Measurements from ENCODE around the gene BCAP31.
A peak's percentile ranks its signal among the peaks of the same experiment; 100 is the strongest.
"Not testable (repeated sequence)": the region's sequence is repeated elsewhere in the genome, so short reads cannot be mapped to it uniquely, and the experiment has no call there.

The BCAP31 gene

GRCh38 chrX:153692611-153693156 is 31.5 kb downstream of the BCAP31 start:
- Histone ChIP-seq H3K36me3 (ENCODE audit: insufficient read depth, insufficient read length, low read length) (peaks cover 18% of the 10 kb centered on the region), H3K9ac (ENCODE audit: insufficient read length, low read depth) (no peak overlapping the region), H3K27me3 (ENCODE audit: insufficient read depth, insufficient read length) (no peaks in the 10 kb centered on the region), H3K4me3 (ENCODE audit: insufficient read length, low read depth) (no peak overlapping the region), H3K4me1 (ENCODE audit: insufficient read depth, insufficient read length) (peaks cover 3% of the 10 kb centered on the region), H3K9me3 (ENCODE audit: insufficient read depth, low read length) (no peaks in the 10 kb centered on the region)
- no peak for TF ChIP-seq YY1 (IDR thresholded peaks at IDR 0.05; ENCODE audit: insufficient read depth, insufficient read length)
- no peak for TF ChIP-seq ZNF274 (IDR thresholded peaks at IDR 0.05; ENCODE audit: low read depth, low read length)
- no peak for TF ChIP-seq SUZ12 (IDR thresholded peaks at IDR 0.05; ENCODE audit: extremely low read depth, insufficient read depth, insufficient read length)
- DNase-seq (ENCODE audit: low read depth, low spot score): no peak

- peaks cover 13% of the 10 kb centered on the region for H3K36me3 ChIP-seq (ENCODE audit: insufficient read depth, insufficient read length, low read length)
- H3K27me3 ChIP-seq (ENCODE audit: insufficient read depth, insufficient read length): no peaks in the 10 kb centered on the region
Measured at GRCh38 chrX:153692003-153692402, 32.2 kb downstream of the BCAP31 start.

GRCh38 chrX:153691032-153691827 is 33.0 kb downstream of the BCAP31 start:
- not testable (repeated sequence) for H3K9ac ChIP-seq (ENCODE audit: insufficient read length, low read depth); H3K9me3 ChIP-seq (ENCODE audit: insufficient read depth, low read length); H3K4me3 ChIP-seq (ENCODE audit: insufficient read length, low read depth); H3K27me3 ChIP-seq (ENCODE audit: insufficient read depth, insufficient read length); DNase-seq (ENCODE audit: low read depth, low spot score); H3K4me1 ChIP-seq (ENCODE audit: insufficient read depth, insufficient read length)
- H3K36me3 ChIP-seq (ENCODE audit: insufficient read depth, insufficient read length, low read length): peaks cover 13% of the 10 kb centered on the region

More at GRCh38 chrX:153692003-153692402, 32.2 kb downstream of the BCAP31 start:
- no peak for TF ChIP-seq YY1 (IDR thresholded peaks at IDR 0.05; ENCODE audit: insufficient read depth, insufficient read length)
- TF ChIP-seq SUZ12 (IDR thresholded peaks at IDR 0.05; ENCODE audit: extremely low read depth, insufficient read depth, insufficient read length): no peak
- DNase-seq (ENCODE audit: low read depth, low spot score): no peak
- Histone ChIP-seq H3K4me1 (ENCODE audit: insufficient read depth, insufficient read length) (peaks cover 3% of the 10 kb centered on the region), H3K9ac (ENCODE audit: insufficient read length, low read depth) (no peak overlapping the region), H3K9me3 (ENCODE audit: insufficient read depth, low read length) (no peaks in the 10 kb centered on the region), H3K4me3 (ENCODE audit: insufficient read length, low read depth) (no peak overlapping the region)

- Histone ChIP-seq H3K27me3 (ENCODE audit: insufficient read depth, insufficient read length) (no peaks in the 10 kb centered on the region), H3K36me3 (ENCODE audit: insufficient read depth, insufficient read length, low read length) (peaks cover 12% of the 10 kb centered on the region), H3K9ac (ENCODE audit: insufficient read length, low read depth) (no peak overlapping the region), H3K4me3 (ENCODE audit: insufficient read length, low read depth) (no peak overlapping the region), H3K9me3 (ENCODE audit: insufficient read depth, low read length) (no peaks in the 10 kb centered on the region), H3K4me1 (ENCODE audit: insufficient read depth, insufficient read length) (peaks cover 3% of the 10 kb centered on the region)
- no peak for DNase-seq (ENCODE audit: low read depth, low spot score)
- no peak for TF ChIP-seq YY1 (IDR thresholded peaks at IDR 0.05; ENCODE audit: insufficient read depth, insufficient read length)
- TF ChIP-seq ZNF274 (IDR thresholded peaks at IDR 0.05; ENCODE audit: low read depth, low read length): no peak
- no peak for TF ChIP-seq SUZ12 (IDR thresholded peaks at IDR 0.05; ENCODE audit: extremely low read depth, insufficient read depth, insufficient read length)
Measured at GRCh38 chrX:153690466-153690865, 33.7 kb downstream of the BCAP31 start.

- no peaks in the 10 kb centered on the region for H3K9me3 ChIP-seq (ENCODE audit: insufficient read depth, low read length)
- no peak for TF ChIP-seq SUZ12 (IDR thresholded peaks at IDR 0.05; ENCODE audit: extremely low read depth, insufficient read depth, insufficient read length)
- TF ChIP-seq YY1 (IDR thresholded peaks at IDR 0.05; ENCODE audit: insufficient read depth, insufficient read length): no peak
- no peak for TF ChIP-seq ZNF274 (IDR thresholded peaks at IDR 0.05; ENCODE audit: low read depth, low read length)
- peaks cover 12% of the 10 kb centered on the region for H3K36me3 ChIP-seq (ENCODE audit: insufficient read depth, insufficient read length, low read length)
- DNase-seq (ENCODE audit: low read depth, low spot score): no peak
- peaks cover 3% of the 10 kb centered on the region for H3K4me1 ChIP-seq (ENCODE audit: insufficient read depth, insufficient read length)
- H3K9ac ChIP-seq (ENCODE audit: insufficient read length, low read depth): no peak overlapping the region
- no peaks in the 10 kb centered on the region for H3K27me3 ChIP-seq (ENCODE audit: insufficient read depth, insufficient read length)
- H3K4me3 ChIP-seq (ENCODE audit: insufficient read length, low read depth): peak overlapping the region; percentile 8
Measured at GRCh38 chrX:153689654-153690465, 34.3 kb downstream of the BCAP31 start.

GRCh38 chrX:153688911-153689590 is 35.1 kb downstream of the BCAP31 start:
- peak overlapping the region; percentile 42 for H3K4me3 ChIP-seq (ENCODE audit: insufficient read length, low read depth)
- TF ChIP-seq YY1 (IDR thresholded peaks at IDR 0.05; ENCODE audit: insufficient read depth, insufficient read length) (no peak), SUZ12 (IDR thresholded peaks at IDR 0.05; ENCODE audit: extremely low read depth, insufficient read depth, insufficient read length) (no peak), ZNF274 (IDR thresholded peaks at IDR 0.05; ENCODE audit: low read depth, low read length) (no peak)
- H3K9me3 ChIP-seq (ENCODE audit: insufficient read depth, low read length): no peaks in the 10 kb centered on the region
- H3K9ac ChIP-seq (ENCODE audit: insufficient read length, low read depth): no peak overlapping the region
- H3K4me1 ChIP-seq (ENCODE audit: insufficient read depth, insufficient read length): peaks cover 3% of the 10 kb centered on the region
- DNase-seq (ENCODE audit: low read depth, low spot score): no peak
- no peaks in the 10 kb centered on the region for H3K27me3 ChIP-seq (ENCODE audit: insufficient read depth, insufficient read length)
- H3K36me3 ChIP-seq (ENCODE audit: insufficient read depth, insufficient read length, low read length): peaks cover 12% of the 10 kb centered on the region

GRCh38 chrX:153688506-153688905 is 35.7 kb downstream of the BCAP31 start:
- TF ChIP-seq ZNF274 (IDR thresholded peaks at IDR 0.05; ENCODE audit: low read depth, low read length): no peak
- TF ChIP-seq SUZ12 (IDR thresholded peaks at IDR 0.05; ENCODE audit: extremely low read depth, insufficient read depth, insufficient read length): no peak
- TF ChIP-seq YY1 (IDR thresholded peaks at IDR 0.05; ENCODE audit: insufficient read depth, insufficient read length): no peak
- Histone ChIP-seq H3K4me1 (ENCODE audit: insufficient read depth, insufficient read length) (peaks cover 3% of the 10 kb centered on the region), H3K27me3 (ENCODE audit: insufficient read depth, insufficient read length) (no peaks in the 10 kb centered on the region), H3K4me3 (ENCODE audit: insufficient read length, low read depth) (peak overlapping the region; percentile 42), H3K9ac (ENCODE audit: insufficient read length, low read depth) (no peak overlapping the region), H3K9me3 (ENCODE audit: insufficient read depth, low read length) (no peaks in the 10 kb centered on the region), H3K36me3 (ENCODE audit: insufficient read depth, insufficient read length, low read length) (peaks cover 12% of the 10 kb centered on the region)
- no peak for DNase-seq (ENCODE audit: low read depth, low spot score)
